IPS-20b (cell line): ENCODE results near the gene NCF2.

Experiments
- H3K27ac ChIP-seq: one replicate; pipeline ENCODE4 v1.5.1; 2013; ENCODE audit warnings: low read length
- H3K27me3 ChIP-seq: 2 replicates; pipeline ENCODE4 v1.6.1; 2013; ENCODE audit warnings: mild to moderate bottlenecking, low read length, inconsistent platforms; ENCODE audit not compliant: insufficient read depth
- H3K36me3 ChIP-seq: 2 replicates; pipeline ENCODE4 v1.6.1; 2013; ENCODE audit warnings: low read depth, mild to moderate bottlenecking, inconsistent platforms, low read length, moderate library complexity; ENCODE audit not compliant: insufficient read depth
- H3K4me1 ChIP-seq: 2 replicates; pipeline ENCODE4 v1.6.1; 2013; ENCODE audit warnings: mild to moderate bottlenecking, control low read depth, inconsistent platforms, low read length, moderate library complexity; ENCODE audit not compliant: insufficient read depth
- H3K4me3 ChIP-seq: 2 replicates; pipeline ENCODE4 v1.5.1; 2013; ENCODE audit warnings: mild to moderate bottlenecking, low read length, inconsistent platforms
- H3K9ac ChIP-seq: 2 replicates; pipeline ENCODE4 v1.6.1; 2013; ENCODE audit warnings: low read depth, mild to moderate bottlenecking, inconsistent platforms, low read length, moderate library complexity
- H3K9me3 ChIP-seq: 2 replicates; pipeline ENCODE4 v1.6.1; 2013; ENCODE audit warnings: mild to moderate bottlenecking, low read depth, low read length, inconsistent platforms; ENCODE audit not compliant: insufficient read depth

The NCF2 gene

DNA sequence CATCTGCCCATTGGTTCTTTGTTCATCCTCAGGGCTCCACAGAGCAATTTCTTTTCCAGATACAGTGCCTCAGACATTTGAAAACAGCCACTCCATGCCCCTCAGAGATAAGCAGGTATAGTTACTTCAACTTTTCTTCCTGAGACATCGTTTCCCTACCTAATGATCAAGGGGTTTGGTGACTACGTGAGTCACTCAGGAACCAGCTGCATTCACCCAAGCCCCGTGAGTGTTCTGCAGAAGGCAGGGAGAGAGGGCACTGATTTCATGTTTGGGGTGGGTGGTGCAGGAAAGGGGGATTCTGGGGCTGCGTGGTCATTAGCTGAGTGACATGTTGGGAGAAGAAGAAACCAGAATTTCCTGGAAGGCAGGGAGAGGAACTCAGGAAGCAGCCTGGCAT is 25.0 kb downstream of the NCF2 start:
- no peaks in the 10 kb centered on the region for H3K27me3 ChIP-seq
- H3K9ac ChIP-seq = no peak overlapping the region
- no peaks in the 10 kb centered on the region for H3K4me1 ChIP-seq
- no peaks in the 10 kb centered on the region for H3K9me3 ChIP-seq
- no peak overlapping the region for H3K27ac ChIP-seq
- no peak overlapping the region for H3K4me3 ChIP-seq
- no peaks in the 10 kb centered on the region for H3K36me3 ChIP-seq

DNA sequence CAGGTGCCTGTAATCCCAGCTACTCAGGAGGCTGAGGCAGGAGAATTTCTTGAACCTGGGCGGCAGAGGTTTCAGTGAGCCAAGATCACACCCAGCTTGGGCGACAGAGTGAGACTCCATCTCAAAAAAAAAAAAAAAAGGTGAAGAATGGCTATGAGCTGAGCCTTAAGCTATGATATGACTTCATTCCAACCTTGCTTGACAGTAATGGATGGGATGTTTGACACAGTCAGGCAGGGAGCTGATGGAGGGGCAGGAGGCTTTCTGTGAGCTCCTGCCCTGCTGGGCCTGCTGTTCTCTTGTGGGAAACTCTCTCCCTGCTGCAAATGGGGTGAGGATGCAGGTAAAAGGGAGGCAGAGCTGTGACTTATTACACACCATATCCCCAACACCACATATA is 27.6 kb downstream of the NCF2 start:
- H3K4me1 ChIP-seq = no peaks in the 10 kb centered on the region
- H3K4me3 ChIP-seq = no peak overlapping the region
- H3K27me3 ChIP-seq = no peaks in the 10 kb centered on the region
- H3K36me3 ChIP-seq = no peaks in the 10 kb centered on the region
- H3K9me3 ChIP-seq = no peaks in the 10 kb centered on the region
- no peak overlapping the region for H3K27ac ChIP-seq
- H3K9ac ChIP-seq = no peak overlapping the region

DNA sequence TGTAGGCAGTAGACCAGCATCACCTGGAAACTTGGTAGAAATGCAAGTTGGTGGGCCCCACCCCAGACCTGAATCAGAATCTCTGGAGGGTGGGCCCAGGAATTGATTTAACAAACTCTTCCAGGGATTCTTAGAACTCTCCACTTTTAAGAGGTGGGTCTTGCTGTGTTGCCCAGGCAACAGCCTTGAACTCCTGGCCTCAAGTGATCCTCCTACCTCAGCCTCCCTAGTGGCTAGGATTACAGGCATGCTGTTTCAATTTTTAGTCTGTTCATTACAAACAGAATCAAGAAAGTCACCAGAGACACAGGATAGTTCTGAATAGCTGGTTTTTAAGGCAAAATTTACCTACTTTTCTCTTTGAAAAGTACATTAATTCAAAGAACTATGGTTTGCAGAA is 31.2 kb downstream of the NCF2 start:
- Histone ChIP-seq H3K9ac (no peak overlapping the region), H3K27me3 (no peaks in the 10 kb centered on the region), H3K36me3 (peaks cover 21% of the 10 kb centered on the region; the same call in 1 of the 2 replicates), H3K27ac (no peak overlapping the region), H3K4me1 (no peaks in the 10 kb centered on the region), H3K4me3 (no peak overlapping the region), H3K9me3 (no peaks in the 10 kb centered on the region)

DNA sequence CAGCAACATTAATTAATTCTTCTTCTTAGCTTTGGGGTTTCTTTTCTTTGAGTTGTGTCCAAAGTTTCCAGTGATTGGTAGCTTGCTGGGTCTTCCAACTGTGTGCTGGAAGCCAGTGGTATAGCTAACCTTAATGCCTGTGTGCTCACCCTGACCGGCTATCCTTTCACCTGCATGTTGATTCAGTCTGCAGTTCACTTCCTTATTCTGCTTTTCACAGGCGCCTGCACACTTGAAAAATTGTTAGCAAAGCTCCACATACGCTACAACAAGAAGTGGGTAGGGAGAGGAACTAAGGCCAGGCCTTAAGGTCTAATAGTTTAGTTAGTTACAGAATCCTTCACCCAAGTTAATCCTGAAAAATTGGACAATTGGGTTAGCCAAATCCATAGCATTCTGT is 35.7 kb downstream of the NCF2 start:
- H3K9me3 ChIP-seq = no peaks in the 10 kb centered on the region
- no peaks in the 10 kb centered on the region for H3K27me3 ChIP-seq
- peaks cover 64% of the 10 kb centered on the region for H3K36me3 ChIP-seq
- H3K4me3 ChIP-seq = no peak overlapping the region
- no peak overlapping the region for H3K9ac ChIP-seq
- no peaks in the 10 kb centered on the region for H3K4me1 ChIP-seq
- no peak overlapping the region for H3K27ac ChIP-seq

DNA sequence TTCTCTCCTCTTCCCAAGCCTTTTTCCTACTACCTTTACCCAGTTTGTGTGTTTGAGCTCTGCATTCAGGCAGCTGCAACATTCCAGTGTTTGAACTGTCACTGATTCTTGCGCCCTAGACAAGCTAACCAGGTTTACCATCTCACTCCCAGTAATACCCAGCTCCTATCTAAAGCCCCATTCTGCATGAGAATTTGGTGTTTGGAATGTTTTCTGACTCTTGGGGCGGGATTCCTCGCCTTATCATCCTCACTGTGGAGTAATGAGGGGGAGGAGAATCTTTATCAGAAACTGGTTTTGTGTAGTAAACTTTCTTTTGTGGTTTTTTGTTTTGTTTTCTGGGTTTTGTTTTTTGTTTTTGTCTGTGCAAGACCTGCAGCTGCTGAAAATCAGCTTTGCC is 36.5 kb downstream of the NCF2 start:
- peaks cover 72% of the 10 kb centered on the region for H3K36me3 ChIP-seq

DNA sequence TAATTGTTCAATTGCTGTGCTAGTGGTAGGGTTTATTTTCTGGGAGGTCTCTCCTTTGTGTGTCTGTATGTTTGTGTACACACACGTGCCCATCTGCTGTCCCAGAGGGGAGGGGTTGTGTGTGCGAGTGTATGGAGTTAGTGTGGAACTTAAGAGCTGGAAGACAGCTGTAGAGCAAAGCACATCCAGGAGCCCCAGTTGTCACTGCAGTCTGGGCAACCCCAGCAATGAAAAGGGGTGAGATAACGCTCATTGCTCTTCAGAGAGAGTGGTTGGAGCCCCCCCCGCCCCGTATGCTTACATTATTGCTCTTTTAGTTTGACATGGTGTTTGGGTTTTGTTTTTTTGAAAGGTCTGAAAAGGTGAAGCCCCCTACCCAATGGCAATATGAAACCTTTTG is 36.9 kb downstream of the NCF2 start:
- peaks cover 76% of the 10 kb centered on the region for H3K36me3 ChIP-seq

More for the DNA sequence above, 36.5 kb downstream of the NCF2 start:
- H3K9ac ChIP-seq = no peak overlapping the region
- H3K9me3 ChIP-seq = no peaks in the 10 kb centered on the region
- no peak overlapping the region for H3K4me3 ChIP-seq
- no peaks in the 10 kb centered on the region for H3K27me3 ChIP-seq
- no peaks in the 10 kb centered on the region for H3K4me1 ChIP-seq
- H3K27ac ChIP-seq = no peak overlapping the region

DNA sequence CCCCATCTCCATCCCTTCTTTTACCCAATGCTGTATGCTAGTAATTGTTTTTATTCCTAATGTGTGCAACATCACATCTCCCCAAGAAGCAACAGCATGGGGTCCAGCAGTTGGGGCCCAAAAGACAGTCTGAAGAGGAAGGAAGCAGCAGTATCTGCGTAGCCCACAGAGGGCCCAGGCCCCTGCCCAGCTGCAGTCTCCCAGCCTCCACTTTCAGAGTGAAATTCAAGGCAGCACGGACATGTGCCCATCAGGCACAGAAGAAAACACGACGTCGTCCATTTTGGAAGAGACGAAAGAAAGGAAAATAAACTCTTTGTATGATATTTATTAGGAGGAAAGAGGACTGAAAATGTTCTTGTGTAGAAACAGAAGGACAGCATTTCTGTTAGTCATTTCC is 37.4 kb downstream of the NCF2 start:
- H3K9me3 ChIP-seq = no peaks in the 10 kb centered on the region
- H3K9ac ChIP-seq = no peak overlapping the region
- no peaks in the 10 kb centered on the region; the same call in 1 of the 2 replicates for H3K4me1 ChIP-seq
- H3K4me3 ChIP-seq = no peak overlapping the region
- no peaks in the 10 kb centered on the region for H3K27me3 ChIP-seq
- peaks cover 81% of the 10 kb centered on the region for H3K36me3 ChIP-seq
- H3K27ac ChIP-seq = no peak overlapping the region

More for the DNA sequence above, 36.9 kb downstream of the NCF2 start:
- no peaks in the 10 kb centered on the region for H3K4me1 ChIP-seq
- no peak overlapping the region for H3K27ac ChIP-seq
- H3K9ac ChIP-seq = no peak overlapping the region
- no peaks in the 10 kb centered on the region for H3K9me3 ChIP-seq
- no peaks in the 10 kb centered on the region for H3K27me3 ChIP-seq
- no peak overlapping the region for H3K4me3 ChIP-seq

DNA sequence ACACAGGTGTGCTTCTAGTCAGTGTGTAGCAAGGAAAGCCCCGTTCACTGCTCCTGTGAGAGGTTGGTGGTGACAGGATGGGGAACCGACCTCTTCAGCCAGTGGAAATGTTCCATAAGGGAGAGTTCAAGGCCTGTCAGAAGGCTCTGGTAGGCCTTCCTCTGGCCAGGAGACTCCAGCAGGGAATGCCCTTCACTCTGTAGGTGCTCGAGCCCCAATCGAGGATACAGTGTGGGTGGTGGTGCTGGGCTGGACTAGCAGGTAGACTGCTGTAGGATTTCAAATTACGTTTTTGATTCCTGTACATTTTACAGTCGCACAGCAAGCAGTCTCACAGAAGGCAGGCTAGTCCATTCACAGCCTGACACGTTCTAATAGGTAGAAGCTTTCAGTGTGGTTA is 37.8 kb downstream of the NCF2 start:
- H3K4me3 ChIP-seq = no peak overlapping the region
- H3K9ac ChIP-seq = no peak overlapping the region
- no peaks in the 10 kb centered on the region for H3K27me3 ChIP-seq
- peaks cover 85% of the 10 kb centered on the region for H3K36me3 ChIP-seq
- peaks cover 3% of the 10 kb centered on the region for H3K4me1 ChIP-seq
- H3K27ac ChIP-seq = no peak overlapping the region
- H3K9me3 ChIP-seq = no peaks in the 10 kb centered on the region

DNA sequence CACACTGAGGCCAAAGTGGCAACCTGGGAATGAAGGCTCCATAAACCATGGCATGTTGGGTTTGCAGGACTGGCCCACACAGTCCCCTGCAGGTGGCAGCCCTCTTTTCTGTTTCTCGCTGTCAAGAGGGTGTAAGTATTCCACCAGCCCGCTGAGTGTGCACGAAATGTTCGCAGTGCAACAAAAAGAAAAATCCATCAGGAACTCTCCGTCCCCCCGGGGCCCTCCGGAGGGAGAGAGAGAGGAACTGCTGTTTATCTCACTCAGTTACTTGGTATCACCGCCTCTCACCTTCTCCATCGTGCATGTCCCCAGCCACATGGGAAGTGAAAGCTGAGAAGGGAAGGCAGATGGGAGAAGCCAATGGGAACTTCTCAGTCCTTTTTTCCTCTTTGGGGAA is 38.3 kb downstream of the NCF2 start:
- Histone ChIP-seq H3K27me3 (no peaks in the 10 kb centered on the region), H3K27ac (no peak overlapping the region), H3K36me3 (peaks cover 90% of the 10 kb centered on the region), H3K4me3 (no peak overlapping the region), H3K9ac (no peak overlapping the region), H3K4me1 (peaks cover 8% of the 10 kb centered on the region), H3K9me3 (no peaks in the 10 kb centered on the region)

DNA sequence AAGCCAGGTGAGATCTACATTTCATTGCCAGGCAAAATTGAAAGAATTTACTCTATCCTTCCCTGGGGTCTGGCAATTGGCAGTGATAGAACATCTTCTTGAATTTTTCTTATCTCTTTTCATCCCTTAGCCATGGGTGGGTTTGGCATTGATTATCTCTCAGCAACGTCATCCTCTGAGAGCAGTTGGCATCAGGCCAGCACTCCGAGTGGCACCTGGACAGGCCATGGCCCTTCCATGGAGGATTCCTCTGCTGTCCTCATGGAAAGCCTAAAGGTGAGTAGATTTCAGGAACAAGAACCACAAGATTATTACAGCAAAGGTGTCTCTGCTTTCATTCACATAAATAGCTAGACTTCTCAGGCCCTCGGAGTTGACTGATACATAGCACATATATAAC is 39.3 kb downstream of the NCF2 start:
- no peaks in the 10 kb centered on the region for H3K27me3 ChIP-seq
- H3K4me1 ChIP-seq = peaks cover 18% of the 10 kb centered on the region
- no peak overlapping the region for H3K27ac ChIP-seq
- H3K9ac ChIP-seq = no peak overlapping the region
- no peaks in the 10 kb centered on the region for H3K9me3 ChIP-seq
- H3K36me3 ChIP-seq = peaks cover 98% of the 10 kb centered on the region
- H3K4me3 ChIP-seq = no peak overlapping the region

DNA sequence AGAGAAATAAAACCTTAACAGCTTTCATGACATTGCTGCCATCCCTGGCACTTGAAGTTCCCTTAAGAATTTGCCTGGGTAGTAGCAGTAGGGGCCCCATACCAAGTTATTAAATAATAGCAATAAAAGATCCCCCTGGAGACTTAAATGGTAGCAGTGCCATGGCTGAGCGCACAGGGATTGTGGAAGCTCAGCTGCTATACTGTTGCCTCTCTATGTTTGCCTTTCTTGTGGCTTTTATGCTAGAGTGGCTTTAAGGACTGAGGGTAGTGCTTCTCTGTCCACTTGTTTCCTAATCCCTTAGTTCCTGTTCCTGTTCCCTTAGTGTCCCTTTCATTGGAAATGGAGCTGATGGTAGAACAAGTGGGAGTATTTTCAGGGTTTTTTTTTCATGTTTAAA is 42.1 kb downstream of the NCF2 start:
- H3K27ac ChIP-seq = no peak overlapping the region
- no peaks in the 10 kb centered on the region for H3K9me3 ChIP-seq
- H3K36me3 ChIP-seq = peaks cover 99% of the 10 kb centered on the region
- no peaks in the 10 kb centered on the region for H3K27me3 ChIP-seq
- H3K9ac ChIP-seq = no peak overlapping the region
- H3K4me3 ChIP-seq = no peak overlapping the region
- peaks cover 25% of the 10 kb centered on the region for H3K4me1 ChIP-seq

DNA sequence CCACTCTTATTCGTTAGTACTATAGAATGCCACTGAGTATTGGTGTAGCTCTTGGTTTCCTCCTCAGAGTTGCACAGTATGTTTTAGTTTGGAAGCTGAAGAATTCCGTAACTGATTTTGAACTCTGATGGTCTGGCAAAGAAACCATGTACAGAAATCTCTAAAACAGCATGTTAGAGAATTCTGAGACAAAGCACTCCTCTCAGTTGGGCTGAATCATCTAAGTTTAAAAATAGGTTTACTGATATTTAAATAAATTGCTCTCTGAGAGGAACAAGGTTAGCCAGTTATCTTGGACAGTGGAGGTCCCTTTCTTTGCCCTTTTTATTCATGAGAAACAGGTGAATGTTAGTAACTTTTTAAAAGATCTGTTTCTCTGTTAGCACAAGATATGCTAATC is 43.8 kb downstream of the NCF2 start:
- Histone ChIP-seq H3K27ac (no peak overlapping the region), H3K27me3 (no peaks in the 10 kb centered on the region), H3K4me3 (peak overlapping the region; percentile 14; the same call in 1 of the 2 replicates), H3K9ac (no peak overlapping the region; the same call in 1 of the 2 replicates), H3K36me3 (peaks cover 97% of the 10 kb centered on the region), H3K4me1 (peaks cover 25% of the 10 kb centered on the region), H3K9me3 (no peaks in the 10 kb centered on the region)
